GM19395 (cell line): ENCODE data around the gene AKR1E2.

Experiments
- ATAC-seq: cut with Tn5 transposase; IDR thresholded peaks from one replicate; pipeline ENCODE4 v1.9.1; 2021; ENCODE audit warnings: mild to moderate bottlenecking, moderate library complexity; ENCODE audit not compliant: unreplicated experiment

AKR1E2 gene

DNA sequence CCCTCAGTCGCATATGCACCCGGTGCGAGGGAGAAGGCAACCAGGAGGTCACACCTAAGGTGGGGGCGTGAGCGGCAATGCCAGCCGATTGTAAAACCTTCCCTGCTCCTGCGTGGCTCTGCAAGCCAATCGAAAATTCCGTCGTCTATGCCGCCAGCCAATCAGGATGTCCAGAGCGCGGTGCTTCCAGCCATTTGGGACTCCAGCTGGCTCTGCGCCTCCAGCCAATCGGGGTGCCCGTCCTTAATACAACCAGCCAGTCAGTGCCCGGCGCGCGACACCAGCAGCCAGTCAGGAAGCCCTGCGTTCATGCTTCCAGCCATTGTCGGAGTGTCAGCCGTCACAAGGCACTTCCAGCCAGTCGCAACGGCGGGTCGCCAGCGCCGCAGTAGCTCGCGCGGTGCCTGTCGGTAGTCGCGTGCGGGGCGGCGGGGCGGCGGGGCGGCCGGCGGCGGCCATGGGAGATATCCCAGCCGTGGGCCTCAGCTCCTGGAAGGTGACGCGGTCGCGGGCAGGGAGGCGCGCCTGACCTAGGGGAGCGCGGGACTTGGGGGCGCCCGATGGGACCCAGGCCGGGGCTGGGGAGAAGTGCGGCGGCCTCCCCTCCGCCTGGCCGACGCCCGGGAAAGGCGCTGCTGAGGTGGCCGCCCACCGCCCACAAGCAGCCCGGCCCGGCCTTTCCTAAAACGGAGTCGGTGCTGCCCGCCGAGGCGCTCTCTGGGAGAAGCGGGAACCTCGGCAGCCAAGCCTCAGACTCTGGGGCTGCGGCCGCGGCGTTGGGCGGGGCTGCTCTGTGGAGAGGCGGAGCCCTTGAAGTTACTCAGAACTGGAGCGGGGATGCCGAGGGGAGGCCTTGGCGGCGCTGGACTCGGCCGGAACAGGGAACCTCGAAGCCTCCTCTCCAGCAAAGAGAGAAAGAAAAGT is at the start of gene AKR1E2:
AKR1E2 (plus strand) TSS at position 340 of the 924 bp plus-strand sequence; CDS start at position 458, 118 bp downstream.
- ATAC-seq = peak; percentile 56

DNA sequence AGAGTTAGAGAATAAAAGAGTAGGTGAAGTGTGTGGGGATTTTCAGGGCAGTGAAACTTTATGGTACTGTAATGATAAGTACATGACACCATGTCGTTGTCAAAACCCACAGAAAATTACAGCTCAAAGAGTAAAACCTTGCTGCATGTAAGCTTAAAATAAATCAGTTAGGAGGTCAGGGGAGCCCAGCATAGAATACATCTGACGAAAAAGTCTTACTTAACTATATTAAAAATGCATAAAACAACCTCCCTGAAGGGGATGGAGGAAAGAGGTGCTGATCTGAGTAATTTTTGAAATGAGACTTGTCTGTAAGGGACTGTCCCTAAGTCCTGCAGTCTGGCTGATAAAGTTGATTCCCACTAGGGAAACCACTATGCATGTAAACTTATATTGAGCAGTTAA is 49.8 kb upstream of the AKR1E2 start:
- ATAC-seq = no peak

DNA sequence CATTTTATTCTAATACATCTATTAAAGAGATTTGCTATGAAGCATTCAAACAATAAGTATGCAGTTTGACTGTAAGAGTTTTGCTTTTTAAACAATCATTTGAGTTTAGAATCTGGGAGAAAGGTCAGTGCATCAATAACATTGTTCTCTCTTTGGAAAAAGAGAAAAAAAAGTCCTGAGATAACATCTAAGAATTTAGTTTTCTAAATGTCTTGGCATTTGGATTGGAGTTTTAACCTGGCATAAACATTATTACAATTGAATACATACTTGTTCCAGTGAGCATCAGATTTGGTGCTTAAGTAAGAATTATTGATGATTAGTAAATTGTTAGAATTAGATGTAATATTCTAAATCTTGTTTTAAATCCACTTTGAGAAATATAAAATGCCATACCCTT is 47.2 kb upstream of the AKR1E2 start:
- no peak for ATAC-seq

DNA sequence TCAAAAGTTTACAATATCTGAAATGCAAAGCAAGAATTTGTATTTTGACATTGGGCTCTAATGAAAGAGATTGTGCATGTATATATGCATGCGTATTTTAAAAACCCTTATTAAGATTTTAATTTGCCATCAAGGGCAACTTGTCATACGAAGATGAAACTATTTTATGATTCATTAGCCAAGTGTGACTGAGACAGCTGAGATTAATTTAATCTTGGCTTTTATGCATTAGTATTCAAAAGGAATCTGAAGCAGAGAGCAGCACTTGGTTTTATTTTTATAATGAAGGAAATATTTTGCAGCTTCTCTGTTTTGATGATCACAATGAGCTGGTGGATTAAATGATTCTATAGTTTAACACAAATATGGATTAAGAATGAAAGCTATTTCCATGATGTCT is 45.9 kb upstream of the AKR1E2 start:
- ATAC-seq = no peak

DNA sequence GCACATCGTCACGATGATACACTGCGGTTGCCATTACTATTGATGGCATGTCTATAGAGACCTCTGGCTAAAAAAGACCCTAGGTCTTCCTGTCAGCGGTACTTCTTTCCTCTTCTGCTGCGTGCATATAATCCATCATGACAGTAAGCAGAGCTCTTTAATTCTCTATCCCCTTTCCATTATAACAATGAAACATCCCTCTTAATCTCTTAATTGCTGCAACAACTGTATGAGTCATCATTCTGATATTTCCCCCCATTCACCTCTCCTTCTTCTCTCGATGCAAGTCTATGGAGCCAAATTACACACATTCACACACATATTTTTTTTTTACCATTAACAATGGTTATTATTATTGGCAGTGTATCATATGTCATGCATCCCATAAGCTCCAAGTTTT is 45.2 kb upstream of the AKR1E2 start:
- no peak for ATAC-seq

DNA sequence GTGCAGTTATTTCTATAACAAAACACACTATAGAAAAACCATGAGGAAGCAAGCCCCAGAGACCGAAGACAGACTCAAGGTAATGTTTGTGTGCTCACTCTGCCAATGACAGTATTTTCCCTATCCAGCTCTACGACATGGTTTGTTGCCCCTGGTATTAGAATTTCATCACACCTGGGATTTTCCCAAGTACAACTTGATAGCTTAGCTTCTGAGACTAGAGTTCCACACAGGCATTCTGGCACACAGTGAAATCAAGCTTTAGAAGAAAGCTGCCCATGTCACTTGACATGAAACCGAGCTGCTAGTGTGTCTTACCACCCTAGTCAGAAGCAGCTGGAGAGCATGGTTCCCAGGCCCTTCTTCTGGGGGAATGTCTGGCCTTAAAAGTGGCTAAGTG is 44.1 kb upstream of the AKR1E2 start:
- ATAC-seq = no peak

DNA sequence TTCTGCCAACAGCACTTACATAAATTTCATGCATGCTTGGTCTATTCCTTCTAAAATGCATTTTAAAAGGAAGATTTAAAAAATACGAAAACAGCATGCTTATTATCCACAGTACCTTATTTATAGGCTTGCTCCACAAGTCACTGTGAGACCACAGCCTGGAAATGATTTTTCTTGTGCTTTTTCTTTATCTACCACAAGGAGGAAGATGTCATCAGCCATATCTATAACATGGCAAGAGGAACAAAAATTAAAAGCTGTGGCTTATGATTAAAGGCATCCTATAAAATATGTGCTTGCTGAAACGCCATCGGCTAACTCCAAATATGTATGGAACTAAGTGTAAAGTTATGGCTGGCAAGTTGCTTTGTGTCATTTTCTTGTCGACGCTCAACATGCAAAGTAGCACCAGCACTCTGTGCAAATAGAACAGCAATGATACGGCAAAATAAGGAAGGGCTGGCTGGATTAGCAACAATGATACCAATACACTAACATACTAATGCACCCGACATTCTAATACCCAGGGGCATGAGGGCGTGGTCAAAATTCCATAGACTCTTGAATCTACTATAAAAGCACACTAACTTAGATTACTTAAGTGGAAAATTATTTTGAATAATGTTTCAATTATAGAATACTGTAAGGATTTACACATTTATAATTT is 41.2 kb upstream of the AKR1E2 start:
- no peak for ATAC-seq

DNA sequence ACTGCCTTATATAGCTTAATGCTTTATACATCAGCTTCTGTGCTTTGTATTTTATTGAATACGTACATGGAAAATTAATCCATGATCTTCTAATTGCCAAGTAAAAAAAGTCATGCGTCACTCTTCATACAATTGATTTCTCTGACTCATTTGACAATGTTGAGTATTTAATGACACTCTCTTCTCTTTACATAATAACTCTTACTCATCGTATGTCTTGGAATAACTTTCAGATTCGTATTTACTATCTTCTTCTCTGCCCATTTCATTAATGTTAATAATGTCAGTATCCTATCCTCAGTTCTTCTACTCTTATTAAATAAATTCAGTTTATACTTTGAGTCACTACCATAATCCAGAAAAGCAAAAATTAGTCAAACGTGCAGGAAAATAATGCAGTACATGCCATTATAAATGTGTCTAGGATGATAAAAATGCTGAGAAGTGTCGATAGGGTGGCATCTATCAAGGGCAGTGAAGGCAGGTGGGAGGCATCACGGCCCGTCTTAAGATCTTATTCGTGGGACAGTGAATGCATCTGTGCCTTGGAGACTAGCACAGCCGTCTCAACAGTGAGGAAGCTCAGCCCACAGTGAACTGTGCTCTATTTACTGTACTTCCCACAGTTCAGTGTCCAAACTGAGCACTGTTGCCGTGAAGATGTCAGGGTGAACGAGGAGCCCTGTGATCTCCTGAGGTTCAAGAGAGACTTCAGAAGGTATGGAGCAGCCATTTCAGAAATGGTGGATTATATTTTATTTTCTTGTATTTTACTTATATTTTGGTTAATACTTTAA is 39.8 kb upstream of the AKR1E2 start:
- no peak for ATAC-seq

DNA sequence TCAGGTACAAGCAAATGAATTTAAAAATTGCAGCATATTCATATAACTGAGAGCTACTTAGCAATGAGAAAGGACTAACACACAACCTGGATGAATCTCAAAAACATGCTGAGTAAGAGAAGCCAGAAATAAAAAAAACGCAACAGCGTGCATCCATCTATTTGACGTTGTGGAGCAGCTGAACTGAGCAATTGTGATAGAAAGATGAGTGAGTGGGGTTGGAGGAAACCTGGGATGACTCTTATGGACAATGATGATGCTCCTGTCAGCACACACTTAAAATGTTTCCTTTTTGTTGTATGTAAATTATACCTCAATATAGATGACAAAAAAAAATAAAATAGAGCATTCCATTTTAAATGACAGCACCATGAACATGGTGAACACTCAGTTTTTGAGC is 36.0 kb upstream of the AKR1E2 start:
- no peak for ATAC-seq

DNA sequence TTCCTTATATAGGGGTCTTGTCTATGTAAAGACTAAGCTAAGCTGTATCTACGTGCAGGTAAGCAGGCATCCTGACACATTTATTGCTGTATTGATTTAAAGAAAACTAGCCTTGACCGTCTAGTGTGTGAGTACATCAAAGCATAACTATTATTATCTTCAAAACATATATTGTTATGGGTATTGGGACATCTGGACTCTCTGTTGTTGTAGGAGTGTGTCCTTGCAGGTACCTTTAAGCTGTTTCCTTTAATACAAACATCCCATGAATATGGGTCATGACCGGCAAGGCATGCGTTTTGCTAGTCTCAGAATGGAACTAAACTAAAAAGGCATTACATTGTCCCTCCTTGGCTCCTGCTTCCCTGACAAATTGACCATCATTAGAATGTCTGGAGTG is 35.1 kb upstream of the AKR1E2 start:
- no peak for ATAC-seq

DNA sequence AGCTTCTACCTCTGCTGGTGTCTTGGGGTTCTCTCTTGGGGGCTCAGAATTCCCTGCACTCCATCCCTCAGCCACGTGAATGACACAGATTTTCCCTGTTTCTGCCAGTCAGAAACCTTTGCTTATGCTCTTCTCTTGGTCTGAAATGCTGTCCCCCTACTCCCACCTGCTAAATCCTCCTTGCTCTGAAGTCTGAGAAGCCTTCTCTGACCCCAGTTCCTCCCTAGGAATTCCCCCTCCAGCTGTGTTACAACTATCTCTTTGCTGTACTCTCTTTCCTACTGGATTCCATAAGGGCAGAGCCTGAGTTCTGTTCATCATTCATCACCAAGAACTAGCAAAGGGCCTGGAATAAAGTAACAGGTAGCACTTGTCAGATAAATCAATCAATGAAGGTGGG is 33.6 kb upstream of the AKR1E2 start:
- ATAC-seq = no peak

DNA sequence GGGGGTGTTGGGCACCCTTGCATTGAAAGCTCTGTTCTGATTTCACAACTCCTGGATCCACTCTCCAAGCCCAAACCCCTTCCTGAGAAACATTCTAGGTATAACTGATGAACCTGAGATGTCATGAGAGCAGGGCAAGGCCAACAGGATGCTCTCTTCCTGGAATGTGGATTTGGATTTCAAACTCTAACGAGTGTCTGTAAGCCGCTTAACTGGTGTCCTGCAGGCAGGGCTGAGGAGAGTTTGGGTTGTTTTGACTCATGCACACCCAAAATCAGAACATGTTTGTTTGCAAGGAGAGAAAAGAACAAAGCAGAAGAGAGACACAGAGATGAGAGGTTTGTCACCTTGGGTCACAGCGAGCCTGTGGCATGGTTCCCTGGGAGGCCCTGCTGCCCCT is 24.6 kb upstream of the AKR1E2 start:
- ATAC-seq = no peak

DNA sequence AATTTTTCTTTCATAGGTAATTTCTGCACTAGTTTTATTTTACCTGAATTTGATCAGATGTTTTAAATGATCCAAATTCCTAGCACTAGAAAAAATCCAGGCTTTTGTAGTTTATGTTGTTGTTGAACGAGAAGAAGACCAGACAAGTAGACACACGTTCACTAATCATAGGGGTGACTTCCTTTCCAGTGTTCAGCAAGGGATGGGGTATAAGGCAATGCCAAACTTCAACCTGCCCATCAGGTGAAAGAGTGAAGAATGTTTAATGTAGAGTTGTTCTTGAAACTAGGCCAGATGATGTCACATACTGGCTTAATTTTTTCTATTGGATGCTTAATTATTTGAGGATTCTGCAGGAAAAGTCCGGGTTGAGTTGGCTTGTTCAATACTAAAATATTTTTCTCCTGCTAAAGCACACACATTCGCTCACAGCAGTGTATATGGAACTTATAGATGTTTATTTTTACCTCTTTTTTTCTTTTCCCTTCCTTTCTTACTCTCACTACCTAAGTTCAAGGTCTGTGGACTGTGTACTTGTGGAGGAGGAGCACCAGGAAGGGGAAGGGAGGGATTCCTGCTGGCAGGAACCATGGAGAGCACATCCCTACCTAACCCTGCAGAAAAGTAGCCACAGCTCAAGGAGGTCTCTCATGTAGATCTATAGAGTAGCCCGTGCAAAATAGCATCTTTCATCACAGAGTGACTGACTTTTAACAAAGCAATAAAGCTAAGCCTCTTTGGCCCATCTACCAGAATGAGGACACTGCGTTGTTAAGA is 23.1 kb upstream of the AKR1E2 start:
- ATAC-seq = no peak

DNA sequence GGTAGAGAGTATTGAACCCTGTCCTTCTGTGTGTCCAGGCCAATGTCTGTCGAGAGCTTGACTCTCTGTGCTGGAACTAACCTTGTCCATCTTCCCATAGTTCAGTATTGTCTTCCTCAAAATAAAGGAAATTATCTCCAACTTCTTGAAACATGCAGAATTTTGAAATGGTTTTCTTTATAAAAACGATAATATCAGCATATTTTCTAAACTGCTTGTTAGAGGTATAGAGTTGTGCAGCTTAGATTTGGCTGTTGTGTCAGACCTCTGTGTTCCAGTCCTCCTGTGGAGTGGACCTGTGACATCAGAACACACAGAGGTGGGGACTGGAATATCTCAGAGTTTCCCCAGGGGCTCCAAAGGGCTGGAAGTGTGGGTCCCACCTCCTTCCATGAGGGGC is 22.2 kb upstream of the AKR1E2 start:
- ATAC-seq = no peak

DNA sequence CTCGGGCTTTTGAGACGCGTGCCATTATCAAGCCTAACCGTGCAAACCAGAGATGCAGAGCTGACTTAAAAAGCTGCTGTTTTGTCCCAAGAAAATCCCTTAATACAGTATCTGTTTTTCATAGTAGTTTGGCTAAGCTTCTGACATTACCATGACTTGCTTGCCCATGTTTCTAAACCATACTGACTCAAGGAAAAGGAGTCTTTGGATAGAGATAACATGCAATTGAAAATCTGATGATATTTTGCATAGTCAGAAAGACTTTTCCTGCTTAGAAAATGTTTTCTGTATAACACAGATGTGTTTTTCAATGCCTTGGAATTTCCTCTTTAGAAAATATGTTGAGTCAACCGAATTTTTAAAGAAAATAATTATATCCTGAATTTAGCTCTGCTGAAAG is 21.5 kb upstream of the AKR1E2 start:
- ATAC-seq = no peak

DNA sequence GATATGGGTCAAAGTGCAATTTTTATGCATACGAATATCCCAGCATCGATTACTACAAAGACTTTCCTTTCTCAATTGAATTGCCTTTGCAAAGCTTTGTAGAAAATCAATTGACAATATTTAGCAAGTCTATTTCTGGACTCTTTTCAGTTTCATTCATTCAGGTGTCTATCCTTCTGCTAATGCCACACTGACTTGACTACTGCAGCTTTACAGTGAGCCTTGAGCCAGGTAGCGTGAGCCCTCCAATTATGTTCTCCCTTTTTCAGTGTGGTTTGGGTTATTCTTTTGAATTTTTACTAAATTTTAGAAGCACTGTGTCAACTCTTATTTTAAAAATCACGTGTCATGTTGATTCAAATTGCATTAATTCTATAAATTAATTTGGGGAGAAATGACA is 19.5 kb upstream of the AKR1E2 start:
- no peak for ATAC-seq

DNA sequence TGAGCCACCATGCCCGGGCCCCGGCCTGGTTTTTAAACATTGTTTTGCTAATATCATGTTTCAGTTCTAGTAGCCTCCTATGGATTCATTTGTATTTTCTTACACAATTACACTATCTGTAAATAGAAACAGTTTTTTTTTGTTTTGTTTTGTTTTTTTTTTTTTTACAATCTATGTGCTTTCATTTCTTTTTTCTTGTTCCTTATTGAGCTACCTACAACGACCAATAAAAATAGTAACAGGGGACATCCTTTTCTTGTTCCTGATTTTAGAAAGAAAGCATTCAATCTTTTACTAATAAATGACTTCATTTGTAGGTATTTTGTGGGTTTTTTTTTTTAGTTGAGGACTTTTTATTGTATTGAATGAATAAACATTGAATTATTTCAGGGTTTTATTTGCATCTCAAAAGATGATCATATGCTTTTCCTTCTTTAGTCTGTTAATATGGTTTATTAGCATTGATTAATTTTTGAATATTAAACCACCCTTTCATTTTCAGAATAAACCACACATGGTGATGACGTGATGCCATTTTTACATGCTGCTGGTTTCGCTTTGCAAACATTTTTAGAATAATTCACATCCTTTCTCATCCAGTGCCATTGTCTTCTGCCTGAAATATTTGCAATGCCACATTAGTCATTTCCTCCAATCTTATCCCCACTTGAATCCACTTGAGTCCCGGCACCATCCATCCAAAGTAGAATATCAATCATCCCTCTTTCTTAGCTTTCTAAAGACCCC is 18.1 kb upstream of the AKR1E2 start:
- peak; percentile 67 for ATAC-seq

DNA sequence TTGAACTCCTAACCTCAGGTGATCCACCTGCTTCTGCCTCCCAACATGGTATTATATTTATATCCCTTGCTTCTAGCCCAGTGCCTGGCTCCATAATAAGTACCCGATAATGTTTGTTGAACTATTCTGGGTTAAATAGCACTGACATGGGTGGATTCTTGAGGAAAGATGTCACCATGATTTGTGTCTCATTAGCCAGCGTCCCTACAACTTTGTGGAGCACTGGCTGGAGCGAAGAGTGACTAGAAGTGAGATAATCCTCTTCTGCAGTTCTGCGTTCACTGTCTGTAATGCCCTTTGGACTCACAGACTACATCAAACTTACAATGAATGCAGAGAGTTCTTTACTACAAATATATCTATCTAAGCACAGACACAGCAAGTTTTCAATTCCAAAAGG is 16.9 kb upstream of the AKR1E2 start:
- ATAC-seq = no peak

DNA sequence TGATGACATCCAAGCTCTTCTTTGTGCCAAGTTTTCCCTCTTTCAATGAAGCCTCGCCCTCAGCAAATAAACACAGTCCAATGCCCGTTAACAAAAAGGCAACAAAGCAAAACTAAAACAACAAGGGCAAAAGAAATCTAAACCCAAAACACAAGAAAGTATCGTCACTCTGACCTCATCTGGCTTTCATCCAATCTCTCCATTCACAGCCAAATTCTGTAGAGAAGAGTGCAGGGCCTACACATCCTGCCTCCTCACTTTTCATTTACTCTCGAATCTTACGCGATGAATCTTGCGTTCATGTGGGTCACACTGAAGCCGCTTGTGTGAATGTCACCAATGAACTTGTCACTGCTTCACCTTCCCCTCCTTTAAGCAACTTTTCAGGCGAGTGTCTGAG is 15.9 kb upstream of the AKR1E2 start:
- ATAC-seq = no peak

DNA sequence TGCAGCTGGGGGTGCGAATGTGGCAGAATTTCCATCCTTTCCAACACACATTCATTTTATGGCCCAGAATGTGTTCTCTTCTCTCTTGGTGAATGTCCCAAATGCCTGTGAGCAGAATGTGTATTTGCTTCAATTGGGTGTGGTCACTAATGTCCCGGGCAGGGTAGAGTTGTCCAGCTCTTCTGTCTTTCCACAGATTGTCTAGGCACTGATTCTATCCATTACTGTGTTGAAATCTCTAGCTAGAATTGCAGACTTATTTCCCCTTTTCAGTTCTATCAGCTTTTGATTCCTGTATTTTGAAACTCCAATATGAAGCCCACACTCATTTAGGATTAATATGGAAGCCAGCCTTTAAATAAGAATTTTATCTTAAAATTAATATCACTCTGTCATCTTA is 14.0 kb upstream of the AKR1E2 start:
- no peak for ATAC-seq
